Panc1 (cell line): Measurements from ENCODE around the gene DTHD1. TPM values are rescaled to one million over a fixed set of nuclear protein-coding genes. Genes with fewer than 3 reads are reported as not detected.

ENCODE experiments used
- ATAC-seq: fragments of 200-7000 bp; cut with Tn5 transposase; 2 replicates; pipeline ENCODE4 v1.9.1; 2020; ENCODE audit warnings: mild to moderate bottlenecking, moderate library complexity
- BruUV-seq: library from RNA; stranded (reverse); fragments of 400-500 nt; replicated peaks from 2 replicates; lab custom pipeline; 2021; lab: Mats Ljungman, UMichigan
- CTCF ChIA-PET: fragments of 300-600 bp; sonication (Branson Sonifier 250); formaldehyde crosslinking; loops from one replicate; lab custom pipeline; 2022; ENCODE audit warnings: antibody characterized with exemption; lab: Charles Lee
- POLR2A ChIA-PET: fragments of 300-600 bp; sonication (Branson Sonifier 250); formaldehyde crosslinking; loops from one replicate; lab custom pipeline; 2022; ENCODE audit warnings: antibody characterized with exemption; lab: Charles Lee
- DNase-seq: peaks from one replicate; pipeline ENCODE4 v3.0.0-alpha.2; 2010; ENCODE audit warnings: low read depth, low spot score
- H3K27ac ChIP-seq: 2 replicates; pipeline ENCODE4 v1.5.1; 2011; ENCODE audit warnings: mild to moderate bottlenecking, low read length, inconsistent platforms
- H3K27me3 ChIP-seq: fragments of 200-500 bp; sonication (Bioruptor generic); 2 replicates; pipeline ENCODE4 v1.6.0; 2014; ENCODE audit warnings: low read length, inconsistent platforms; ENCODE audit not compliant: control insufficient read depth, insufficient read depth
- H3K36me3 ChIP-seq: fragments of 200-500 bp; sonication (Bioruptor generic); 2 replicates; pipeline ENCODE4 v1.5.1; 2014; ENCODE audit warnings: inconsistent platforms, mild to moderate bottlenecking, low read length, moderate library complexity; ENCODE audit not compliant: control insufficient read depth, insufficient read depth
- H3K4me1 ChIP-seq: 2 replicates; pipeline ENCODE4 v1.5.1; 2011; ENCODE audit warnings: inconsistent platforms, mild to moderate bottlenecking, low read length, moderate library complexity; ENCODE audit not compliant: control insufficient read depth, insufficient read depth
- H3K4me3 ChIP-seq, 2 experiments: 2 replicates each; pipeline ENCODE4 v1.5.1; 2011 to 2012; ENCODE audit warnings: low read depth in 2 of 2, low read length in 2 of 2, mild to moderate bottlenecking in 2 of 2, inconsistent platforms in 1 of 2, moderate library complexity in 1 of 2
- H3K9me3 ChIP-seq: fragments of 200-500 bp; sonication (Bioruptor generic); 2 replicates; pipeline ENCODE4 v1.5.1; 2014; ENCODE audit warnings: low read depth, mild to moderate bottlenecking, inconsistent platforms, low read length, moderate library complexity; ENCODE audit not compliant: control insufficient read depth, insufficient read depth
- POLR2AphosphoS5 ChIP-seq: IDR thresholded peaks from 2 replicates; pipeline ENCODE4 v1.6.1; 2012; ENCODE audit warnings: mild to moderate bottlenecking, low read depth, low read length, moderate library complexity
- SIN3A ChIP-seq: IDR thresholded peaks from 2 replicates; pipeline ENCODE4 v1.6.1; 2012; ENCODE audit warnings: low read depth, mild to moderate bottlenecking, low read length, moderate library complexity, borderline replicate concordance; ENCODE audit not compliant: insufficient read depth
- TCF7L2 ChIP-seq: IDR thresholded peaks from 2 replicates; pipeline ENCODE4 v1.6.1; 2011; ENCODE audit warnings: mild to moderate bottlenecking, low read depth, low read length, inconsistent platforms
- in situ Hi-C: cut with HindIII; loops from 2 replicates; pipeline ENCODE4 v1.10.0; 2016; ENCODE audit warnings: low sequenced_read_pairs, low pct_unique_long_range_greater_than_20kb
- intact Hi-C: fragments of 100-400 bp; cut with micrococcal nuclease; formaldehyde crosslinking; loops from one replicate; pipeline ENCODE4 v1.10.0; 2022; ENCODE audit not compliant: unreplicated experiment
- total RNA-seq: library from RNA; stranded (reverse); gene quantifications from one replicate; pipeline ENCODE4 v1.2.1, GENCODE V29; 2021; ENCODE audit not compliant: unreplicated experiment
- TF ChIP-seq, protein P1 (sequence below), 2 experiments: IDR thresholded peaks; 2 replicates each; pipeline ENCODE4 v1.6.1; 2011 to 2012; ENCODE audit warnings: low read depth in 2 of 2, control low read depth in 1 of 2, low read length in 1 of 2, mild to moderate bottlenecking in 1 of 2, moderate library complexity in 1 of 2; ENCODE audit not compliant: insufficient read depth in 1 of 2
- TF ChIP-seq, protein P2 (sequence below): fragments of 450-650 bp; IDR thresholded peaks from 2 replicates; pipeline ENCODE4 v1.5.1; 2017; ENCODE audit warnings: mild to moderate bottlenecking

DTHD1 gene
- total RNA-seq, 1 experiment from 2014 or later: not detected

GRCh38 chr4:36244257-36245082 is 36.9 kb upstream of the DTHD1 start, which contains the start of gene ARAP2:
Gene ARAP2 (minus strand): TSS chr4:36244514. CDS start chr4:36229486, 15,028 bp downstream.
- BruUV-seq: no TSS peak
- 0 out of 2 replicates have a peak, but pooled peaks cover 2% of the 10 kb centered on the region for H3K4me1 ChIP-seq
- H3K4me3 ChIP-seq: peak within 1 kb of the TSS; percentile 54 to 62
- peak; percentile 88 for ATAC-seq
- intact Hi-C loops: no loop called here
- H3K27ac ChIP-seq: peak within 1 kb of the TSS; percentile 61
- CTCF ChIA-PET: no interaction called here
- H3K9me3 ChIP-seq: no peaks in the 10 kb centered on the region
- TF ChIP-seq, protein P1, sequence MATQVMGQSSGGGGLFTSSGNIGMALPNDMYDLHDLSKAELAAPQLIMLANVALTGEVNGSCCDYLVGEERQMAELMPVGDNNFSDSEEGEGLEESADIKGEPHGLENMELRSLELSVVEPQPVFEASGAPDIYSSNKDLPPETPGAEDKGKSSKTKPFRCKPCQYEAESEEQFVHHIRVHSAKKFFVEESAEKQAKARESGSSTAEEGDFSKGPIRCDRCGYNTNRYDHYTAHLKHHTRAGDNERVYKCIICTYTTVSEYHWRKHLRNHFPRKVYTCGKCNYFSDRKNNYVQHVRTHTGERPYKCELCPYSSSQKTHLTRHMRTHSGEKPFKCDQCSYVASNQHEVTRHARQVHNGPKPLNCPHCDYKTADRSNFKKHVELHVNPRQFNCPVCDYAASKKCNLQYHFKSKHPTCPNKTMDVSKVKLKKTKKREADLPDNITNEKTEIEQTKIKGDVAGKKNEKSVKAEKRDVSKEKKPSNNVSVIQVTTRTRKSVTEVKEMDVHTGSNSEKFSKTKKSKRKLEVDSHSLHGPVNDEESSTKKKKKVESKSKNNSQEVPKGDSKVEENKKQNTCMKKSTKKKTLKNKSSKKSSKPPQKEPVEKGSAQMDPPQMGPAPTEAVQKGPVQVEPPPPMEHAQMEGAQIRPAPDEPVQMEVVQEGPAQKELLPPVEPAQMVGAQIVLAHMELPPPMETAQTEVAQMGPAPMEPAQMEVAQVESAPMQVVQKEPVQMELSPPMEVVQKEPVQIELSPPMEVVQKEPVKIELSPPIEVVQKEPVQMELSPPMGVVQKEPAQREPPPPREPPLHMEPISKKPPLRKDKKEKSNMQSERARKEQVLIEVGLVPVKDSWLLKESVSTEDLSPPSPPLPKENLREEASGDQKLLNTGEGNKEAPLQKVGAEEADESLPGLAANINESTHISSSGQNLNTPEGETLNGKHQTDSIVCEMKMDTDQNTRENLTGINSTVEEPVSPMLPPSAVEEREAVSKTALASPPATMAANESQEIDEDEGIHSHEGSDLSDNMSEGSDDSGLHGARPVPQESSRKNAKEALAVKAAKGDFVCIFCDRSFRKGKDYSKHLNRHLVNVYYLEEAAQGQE (IDR thresholded peaks at IDR 0.05; ENCODE audit: insufficient read depth in 1 of 2, low read depth in 2 of 2, low read length in 1 of 2): no peak
- TF ChIP-seq TCF7L2 (no peak), POLR2AphosphoS5 (no peak), SIN3A (0 out of 2 replicates have a peak, but pooled peaks have one; percentile 24)
- TF ChIP-seq, protein P2, sequence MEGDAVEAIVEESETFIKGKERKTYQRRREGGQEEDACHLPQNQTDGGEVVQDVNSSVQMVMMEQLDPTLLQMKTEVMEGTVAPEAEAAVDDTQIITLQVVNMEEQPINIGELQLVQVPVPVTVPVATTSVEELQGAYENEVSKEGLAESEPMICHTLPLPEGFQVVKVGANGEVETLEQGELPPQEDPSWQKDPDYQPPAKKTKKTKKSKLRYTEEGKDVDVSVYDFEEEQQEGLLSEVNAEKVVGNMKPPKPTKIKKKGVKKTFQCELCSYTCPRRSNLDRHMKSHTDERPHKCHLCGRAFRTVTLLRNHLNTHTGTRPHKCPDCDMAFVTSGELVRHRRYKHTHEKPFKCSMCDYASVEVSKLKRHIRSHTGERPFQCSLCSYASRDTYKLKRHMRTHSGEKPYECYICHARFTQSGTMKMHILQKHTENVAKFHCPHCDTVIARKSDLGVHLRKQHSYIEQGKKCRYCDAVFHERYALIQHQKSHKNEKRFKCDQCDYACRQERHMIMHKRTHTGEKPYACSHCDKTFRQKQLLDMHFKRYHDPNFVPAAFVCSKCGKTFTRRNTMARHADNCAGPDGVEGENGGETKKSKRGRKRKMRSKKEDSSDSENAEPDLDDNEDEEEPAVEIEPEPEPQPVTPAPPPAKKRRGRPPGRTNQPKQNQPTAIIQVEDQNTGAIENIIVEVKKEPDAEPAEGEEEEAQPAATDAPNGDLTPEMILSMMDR: peak; percentile 40
- no peak for DNase-seq
- H3K36me3 ChIP-seq: no peaks in the 10 kb centered on the region; the same call in 1 of the 2 replicates
- in situ Hi-C loops: no loop called here
- POLR2A ChIA-PET: no interaction called here
- no peaks in the 10 kb centered on the region for H3K27me3 ChIP-seq

- H3K4me1 ChIP-seq: no peaks in the 10 kb centered on the region
- ChIA-PET POLR2A (no interaction called here), CTCF (no interaction called here)
- TF ChIP-seq, protein P1 (IDR thresholded peaks at IDR 0.05; ENCODE audit: insufficient read depth in 1 of 2, low read depth in 2 of 2, low read length in 1 of 2): no peak
- TF ChIP-seq SIN3A: no peak
- no peaks in the 10 kb centered on the region for H3K27me3 ChIP-seq
- no peak overlapping the region for H3K27ac ChIP-seq
- ATAC-seq (no peak), DNase-seq (no peak)
- H3K36me3 ChIP-seq: no peaks in the 10 kb centered on the region
- no peak overlapping the region for H3K4me3 ChIP-seq
- H3K9me3 ChIP-seq: no peaks in the 10 kb centered on the region
- in situ Hi-C loops: no loop called here
- no TSS peak for BruUV-seq
- intact Hi-C loops: no loop called here
Observed at GRCh38 chr4:36249610-36250009, 31.8 kb upstream of the DTHD1 start.
